Endothelial cell of umbilical vein (primary cell): ENCODE measurements around the gene NCAN. TPM values are rescaled to one million over a fixed set of nuclear protein-coding genes. Genes with fewer than 3 reads are reported as not detected.
A peak's percentile ranks its signal among the peaks of the same experiment; 100 is the strongest.

Experiments
- BruUV-seq: library from RNA; stranded (reverse); fragments of 400-500 nt; replicated peaks from 2 replicates; lab custom pipeline; 2021; lab: Mats Ljungman, UMichigan
- CTCF ChIA-PET: fragments of 300-600, 350-600 bp; sonication (Branson Sonifier 250); formaldehyde crosslinking; loops from one replicate; lab custom pipeline; 2021; ENCODE audit warnings: antibody characterized with exemption, inconsistent platforms; lab: Charles Lee
- POLR2A ChIA-PET: fragments of 300-600, 350-600 bp; sonication (Branson Sonifier 250); formaldehyde crosslinking; loops from one replicate; lab custom pipeline; 2021; ENCODE audit warnings: antibody characterized with exemption, inconsistent platforms; lab: Charles Lee
- DNase-seq: peaks from one replicate; pipeline ENCODE4 v3.0.0-alpha.2; 2011; ENCODE audit warnings: low read depth, low spot score
- FAIRE-seq: peaks from 2 replicates; lab custom pipeline; 2011; peaks lifted over from hg19 to GRCh38; lab: Jason Lieb, UNC
- H2AFZ ChIP-seq: 2 replicates; pipeline ENCODE4 v1.6.0; 2012; ENCODE audit warnings: low read depth, low read length, control low read depth, inconsistent platforms
- H3K27ac ChIP-seq: 2 replicates; pipeline ENCODE4 v1.5.1; 2011; ENCODE audit warnings: low read depth, mild to moderate bottlenecking, control low read depth, low read length, moderate library complexity; ENCODE audit not compliant: insufficient read depth
- H3K27me3 ChIP-seq, 2 experiments: 2 replicates each; pipeline versions ENCODE4 v1.6.0 to v1.6.1; 2011; ENCODE audit warnings: low read length in 2 of 2, mixed read lengths in 1 of 2; ENCODE audit not compliant: control insufficient read depth in 2 of 2, insufficient read depth in 2 of 2
- H3K36me3 ChIP-seq, 2 experiments: 2 replicates in 1 of 2; 3 replicates in 1 of 2; pipeline ENCODE4 v1.5.1; 2011; ENCODE audit warnings: low read length in 2 of 2, mild to moderate bottlenecking in 1 of 2, moderate library complexity in 1 of 2; ENCODE audit not compliant: control insufficient read depth in 2 of 2, insufficient read depth in 2 of 2; ENCODE audit errors: extremely low read depth in 1 of 2
- H3K4me1 ChIP-seq: 3 replicates; pipeline ENCODE4 v1.5.1; 2011; ENCODE audit warnings: mild to moderate bottlenecking, low read length; ENCODE audit not compliant: control insufficient read depth, insufficient read depth; ENCODE audit errors: extremely low read depth
- H3K4me2 ChIP-seq: 2 replicates; pipeline ENCODE4 v1.6.1; 2011; ENCODE audit warnings: low read length, control low read depth, mixed read lengths; ENCODE audit not compliant: insufficient read depth
- H3K4me3 ChIP-seq, 3 experiments: fragments of 200-600 bp in 1 of 3; sonication (generic), shearing (Covaris generic) in 1 of 3; replicated peaks in 1 of 3; 2 replicates each; pipeline ENCODE4 v1.5.1; 2011 to 2016; ENCODE audit warnings: control low read depth in 3 of 3, low read length in 3 of 3, mild to moderate bottlenecking in 2 of 3, inconsistent platforms in 1 of 3, low read depth in 1 of 3, moderate library complexity in 1 of 3; ENCODE audit not compliant: insufficient read depth in 1 of 3
- H3K79me2 ChIP-seq: 2 replicates; pipeline ENCODE4 v1.6.0; 2012; ENCODE audit warnings: low read length, inconsistent platforms; ENCODE audit not compliant: control insufficient read depth, insufficient read depth
- H3K9ac ChIP-seq: replicated peaks from 2 replicates; pipeline ENCODE3; 2011; ENCODE audit warnings: low read length, control low read depth; ENCODE audit not compliant: insufficient read depth; ENCODE audit errors: extremely low read depth
- H3K9me1 ChIP-seq: replicated peaks from 3 replicates; pipeline ENCODE4 v1.6.0; 2011; ENCODE audit warnings: mild to moderate bottlenecking, low read length; ENCODE audit not compliant: control insufficient read depth, insufficient read depth; ENCODE audit errors: extremely low read depth
- H3K9me3 ChIP-seq: replicated peaks from 2 replicates; pipeline ENCODE4 v1.5.1; 2012; ENCODE audit warnings: low read length, inconsistent platforms; ENCODE audit not compliant: control insufficient read depth, insufficient read depth
- H4K20me1 ChIP-seq: replicated peaks from 2 replicates; pipeline ENCODE3; 2011; ENCODE audit warnings: mild to moderate bottlenecking, low read length; ENCODE audit not compliant: control insufficient read depth, insufficient read depth; ENCODE audit errors: extremely low read depth
- CTCF ChIP-seq, 2 donors: IDR thresholded peaks; 1 replicate in 1 of 2; 2 replicates in 1 of 2; pipeline ENCODE4 v1.5.1; 2011; ENCODE audit warnings: low read length in 2 of 2, mild to moderate bottlenecking in 2 of 2, moderate library complexity in 2 of 2, control low read depth in 1 of 2, inconsistent platforms in 1 of 2, low read depth in 1 of 2; ENCODE audit not compliant: insufficient read depth in 1 of 2; ENCODE audit errors: extremely low read depth in 1 of 2
- EZH2 ChIP-seq: IDR thresholded peaks from 2 replicates; pipeline ENCODE4 v1.6.1; 2012; ENCODE audit warnings: borderline replicate concordance, low read depth, mild to moderate bottlenecking, moderate library complexity, low read length, inconsistent platforms; ENCODE audit not compliant: severe bottlenecking
- MYC ChIP-seq: IDR thresholded peaks from one replicate; pipeline ENCODE4 v1.6.1; 2011; ENCODE audit warnings: mild to moderate bottlenecking, low read depth, low read length
- dilution Hi-C: fragments of 300-500 bp; cut with MboI; formaldehyde crosslinking; loops from one replicate; pipeline ENCODE4 v1.15.0; 2019; ENCODE audit warnings: low sequenced_read_pairs; ENCODE audit not compliant: extremely low pct_ligation_motif_present
- intact Hi-C: fragments of 100-400 bp; cut with micrococcal nuclease; formaldehyde crosslinking; loops from one replicate; pipeline ENCODE4 v1.10.0; 2022
- polyA plus RNA-seq, 4 experiments: library from polyadenylated mRNA; depleted of rRNA in 3 of 4; stranded (reverse) in 3 of 4; unstranded in 1 of 4; fragments of >200 nt; gene quantifications; 2 replicates each; pipeline versions ENCODE4 v1.2.1 to v1.2.3, GENCODE V29; 2011 to 2012; ENCODE audit warnings: missing spikeins in 1 of 4
- total RNA-seq: library from RNA; stranded (reverse); gene quantifications from 2 replicates; pipeline ENCODE4 v1.2.3, GENCODE V29; 2021

NCAN gene
- total and polyA plus RNA-seq, 2 donors (not counting 3 experiments of a cell fraction or from before 2014, with no cell fraction given): not detected

- ChIA-PET CTCF (interaction anchor here (1.3 to 2.0 kb wide), 2 partner anchors 10 to 289 kb away, joined by 3 to 13 read pairs; partner anchors contain the start of genes BORCS8 and RFXANK), POLR2A (no interaction called here)
- H2AFZ ChIP-seq: no peak overlapping the region
Measured at GRCh38 chr19:19201697-19202630, 9.8 kb upstream of the NCAN start.

More at GRCh38 chr19:19201697-19202630, 9.8 kb upstream of the NCAN start:
- Histone ChIP-seq H3K27ac (no peak overlapping the region), H3K27me3 (no peaks in the 10 kb centered on the region), H3K4me3 (peak overlapping the region in 1 of 3 experiments; percentile 59), H3K4me2 (peak overlapping the region; percentile 80), H3K4me1 (peaks cover 6% of the 10 kb centered on the region), H3K79me2 (peaks cover 12% of the 10 kb centered on the region), H3K9me3 (no peaks in the 10 kb centered on the region), H3K9me1 (no peaks in the 10 kb centered on the region), H3K36me3 (peaks cover 9 to 22% of the 10 kb centered on the region in 2 experiments), H4K20me1 (no peaks in the 10 kb centered on the region), H3K9ac (no peak overlapping the region)
- no TSS peak for BruUV-seq
- intact Hi-C loops (no loop called here), dilution Hi-C loops (no loop called here)
- FAIRE-seq (no peak), DNase-seq (no peak)
- TF ChIP-seq EZH2: no peak
- no peak for TF ChIP-seq CTCF (IDR thresholded peaks at IDR 0.05; ENCODE audit: extremely low read depth in 1 of 2, insufficient read depth in 1 of 2, low read depth in 1 of 2, low read length in 2 of 2)
- no peak for TF ChIP-seq MYC
